GM12878 (cell line): ENCODE results near the gene HAPSTR1. TPM values are rescaled to one million over a fixed set of nuclear protein-coding genes. Genes with fewer than 3 reads are reported as not detected.

Experiments used
- ASH2L ChIP-seq: fragments of 300-600, 200-600 bp; sonication (generic); IDR thresholded peaks from 2 replicates; pipeline ENCODE4 v1.6.1; 2017; ENCODE audit warnings: low read depth, mild to moderate bottlenecking, borderline replicate concordance
- ATF3 ChIP-seq: IDR thresholded peaks from 2 replicates; pipeline ENCODE4 v1.6.1; 2011; ENCODE audit warnings: low read depth, mild to moderate bottlenecking, low read length, moderate library complexity, borderline replicate concordance; ENCODE audit errors: extremely low read depth
- CBFB ChIP-seq: IDR thresholded peaks from 2 replicates; pipeline ENCODE4 v1.6.1; 2016; ENCODE audit warnings: antibody characterized with exemption, low read depth
- CREB1 ChIP-seq: IDR thresholded peaks from 2 replicates; pipeline ENCODE4 v1.6.1; 2012; ENCODE audit warnings: low read depth, mild to moderate bottlenecking, inconsistent platforms
- CUX1 ChIP-seq: IDR thresholded peaks from 2 replicates; pipeline ENCODE4 v1.6.1; 2012; ENCODE audit warnings: improper control_type of control experiment, low read depth, low read length; ENCODE audit not compliant: insufficient replicate concordance
- MAX ChIP-seq: IDR thresholded peaks from 2 replicates; pipeline ENCODE4 v1.6.1; 2012; ENCODE audit warnings: low read depth, low read length, improper control_type of control experiment
- NKRF ChIP-seq: fragments of 450-650 bp; conservative IDR thresholded peaks from 2 replicates; pipeline ENCODE4 v1.6.1; 2017; ENCODE audit warnings: mild to moderate bottlenecking, moderate library complexity
- PKNOX1 ChIP-seq: fragments of 450-650 bp; IDR thresholded peaks from 2 replicates; pipeline ENCODE4 v1.6.1; 2016; ENCODE audit warnings: mild to moderate bottlenecking
- POLR2AphosphoS2 ChIP-seq: IDR thresholded peaks from 2 replicates; pipeline ENCODE4 v1.6.1; 2011; ENCODE audit warnings: low read depth, mild to moderate bottlenecking, low read length, improper control_type of control experiment, moderate library complexity
- RB1 ChIP-seq: fragments of 450-650 bp; formaldehyde crosslinking; IDR thresholded peaks from 2 replicates; pipeline ENCODE4 v1.6.1; 2017; ENCODE audit warnings: mild to moderate bottlenecking, borderline replicate concordance
- SIX5 ChIP-seq: IDR thresholded peaks from 2 replicates; pipeline ENCODE4 v1.6.1; 2011; ENCODE audit warnings: mild to moderate bottlenecking, low read depth, low read length, moderate library complexity; ENCODE audit not compliant: severe bottlenecking
- SMC3 ChIP-seq: IDR thresholded peaks from 2 replicates; pipeline ENCODE4 v1.6.1; 2011; ENCODE audit warnings: low read length, improper control_type of control experiment, borderline replicate concordance
- SREBF1 ChIP-seq: IDR thresholded peaks from 2 replicates; pipeline ENCODE4 v1.6.1; 2012; ENCODE audit warnings: mild to moderate bottlenecking, low read length
- STAT3 ChIP-seq: IDR thresholded peaks from 2 replicates; pipeline ENCODE4 v1.6.1; 2011; ENCODE audit warnings: low read depth, low read length, improper control_type of control experiment
- USF2 ChIP-seq: IDR thresholded peaks from 2 replicates; pipeline ENCODE4 v1.6.1; 2011; ENCODE audit warnings: low read depth, low read length, improper control_type of control experiment, borderline replicate concordance
- YY1 ChIP-seq: IDR thresholded peaks from 2 replicates; pipeline ENCODE4 v1.6.1; 2011; ENCODE audit warnings: low read depth, mild to moderate bottlenecking, low read length
- ZNF24 ChIP-seq: fragments of 450-650 bp; IDR thresholded peaks from 2 replicates; pipeline ENCODE4 v1.6.1; 2017; ENCODE audit warnings: antibody characterized with exemption, mild to moderate bottlenecking
- polyA plus RNA-seq, 11 experiments: library from polyadenylated mRNA; depleted of rRNA in 4 of 11; unstranded in 6 of 11; stranded (reverse) in 5 of 11; fragments of >200 nt; fragmentation: Nextera tagmentation in 4 of 11; fragmentation: Illumina TruSeq in 1 of 11; extraction: Ambion mirVana in 4 of 11; extraction: Trizol in 1 of 11; gene quantifications; 1 replicate in 1 of 11; 2 replicates in 10 of 11; pipeline versions ENCODE4 v1.2.1 to v1.2.3, GENCODE V29; 2011 to 2016; ENCODE audit warnings: inconsistent platforms in 2 of 11, missing spikeins in 2 of 11, low read depth in 1 of 11
- total RNA-seq, 4 experiments: library from RNA; depleted of rRNA in 3 of 4; stranded (reverse); fragments of >200 nt in 3 of 4; fragmentation: Illumina TruSeq in 1 of 4; extraction: Trizol in 1 of 4; gene quantifications; 2 replicates each; pipeline versions ENCODE4 v1.2.1 to v1.2.3, GENCODE V29; 2013 to 2021

Gene HAPSTR1
- total and polyA plus RNA-seq, 10 of the 15 experiments (the other 5 are each of a cell fraction or from before 2014, with no cell fraction given), result 8.7 to 52.5 (median 23.1) TPM

- peak; percentile 27; the same call in 1 of the 2 replicates for TF ChIP-seq USF2
- peak; percentile 62 for TF ChIP-seq SMC3
- TF ChIP-seq SREBF1, result no peak
- TF ChIP-seq CUX1, result no peak
- no peak for TF ChIP-seq ASH2L
- TF ChIP-seq PKNOX1, result no peak
- no peak for TF ChIP-seq CBFB
- TF ChIP-seq NKRF, result no peak
- TF ChIP-seq STAT3, result no peak
- TF ChIP-seq ATF3, result peak; percentile 49; the same call in 1 of the 2 replicates
- no peak for TF ChIP-seq MAX
- TF ChIP-seq CREB1, result no peak
- TF ChIP-seq YY1, result 0 out of 2 replicates have a peak, but pooled peaks have one; percentile 57
- TF ChIP-seq ZNF24, result no peak
- no peak for TF ChIP-seq SIX5
- no peak for TF ChIP-seq POLR2AphosphoS2
- no peak for TF ChIP-seq RB1
Measured at GRCh38 chr16:9134739-9135138, 43.3 kb downstream of the HAPSTR1 start (continued).
